Stimulated activated naive CD4-positive, alpha-beta T cell treated with Interleukin-2 at 50 U/mL for 16 hours (primary cell): ENCODE data around the gene ZNF77.
A peak's percentile ranks its signal among the peaks of the same experiment; 100 is the strongest.
"Not testable (repeated sequence)": the region's sequence is repeated elsewhere in the genome, so short reads cannot be mapped to it uniquely, and the experiment has no call there.

Experiments used
- DNase-seq: peaks from one replicate; lab custom pipeline; 2025; lab: John Stamatoyannopoulos, UW

Gene ZNF77

DNA sequence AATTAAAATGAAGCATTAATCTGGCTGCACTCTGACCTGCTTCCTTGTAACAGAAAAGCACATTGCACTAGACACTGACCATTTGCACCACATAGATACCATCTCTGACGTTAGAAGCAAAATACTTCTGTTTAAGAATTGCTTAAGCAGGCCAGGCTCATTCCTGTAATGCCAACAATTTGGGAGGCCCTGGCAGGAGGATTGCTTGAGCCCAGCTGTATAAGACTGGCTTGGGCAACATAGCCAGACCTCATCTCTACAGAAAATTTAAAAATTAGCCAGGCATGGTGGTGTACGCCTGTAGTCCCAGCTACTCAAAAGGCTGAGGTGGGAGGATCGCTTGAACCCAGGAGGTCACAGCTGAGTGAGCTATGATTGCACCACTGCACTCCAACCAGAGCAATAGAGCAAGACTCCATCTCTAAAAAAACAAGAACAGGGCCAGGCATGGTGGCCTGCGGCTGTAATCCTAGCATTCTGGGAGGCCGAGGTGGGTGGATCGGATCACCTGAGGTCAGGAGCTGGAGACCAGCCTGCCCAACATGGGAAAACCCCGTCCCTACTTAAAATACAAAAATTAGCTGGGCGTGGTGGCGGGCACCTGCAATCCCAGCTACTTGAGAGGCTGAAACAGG is 25.5 kb upstream of the ZNF77 start:
- no peak for DNase-seq

- DNase-seq, result no peak
Measured at GRCh38 chr19:2969104-2969504, 24.3 kb upstream of the ZNF77 start.

DNA sequence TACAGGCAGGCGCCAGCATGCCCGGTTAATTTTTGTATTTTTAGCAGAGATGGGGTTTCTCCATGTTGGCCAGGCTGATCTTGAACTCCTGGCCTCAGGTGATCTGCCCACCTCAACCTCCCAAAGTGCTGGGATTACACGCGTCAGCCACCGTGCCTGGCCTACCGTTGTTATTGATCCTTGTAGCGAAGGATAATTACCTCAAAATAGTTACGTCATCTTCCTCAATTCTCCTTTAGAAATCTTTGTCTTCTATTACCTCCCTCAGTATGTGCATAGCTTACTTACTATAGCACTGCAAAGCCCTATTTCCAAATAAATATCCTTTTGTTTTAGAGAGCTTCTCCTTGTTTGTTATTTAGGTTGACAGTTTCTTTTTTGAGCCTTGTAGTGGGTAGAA is 23.2 kb upstream of the ZNF77 start:
- DNase-seq, result no peak

DNA sequence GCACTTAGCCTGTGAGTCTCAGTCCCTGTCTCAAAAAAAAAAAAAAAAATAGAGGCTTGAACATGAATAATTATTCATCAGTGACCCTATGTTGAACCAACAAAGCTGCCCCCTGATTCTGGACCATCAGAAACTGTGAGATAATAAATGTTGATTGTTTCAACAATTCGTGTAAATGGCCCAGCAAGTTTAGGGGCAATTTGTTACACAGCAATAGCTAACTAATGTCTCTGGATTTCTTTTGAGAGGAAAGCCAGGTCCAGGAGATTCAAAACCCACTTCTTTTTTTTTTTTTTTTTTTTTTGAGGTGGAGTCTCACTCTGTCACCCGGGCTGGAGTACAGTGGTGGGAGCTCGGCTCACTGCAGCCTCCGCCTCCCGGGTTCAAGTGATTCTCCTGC is 20.1 kb upstream of the ZNF77 start:
- DNase-seq, result no peak

DNA sequence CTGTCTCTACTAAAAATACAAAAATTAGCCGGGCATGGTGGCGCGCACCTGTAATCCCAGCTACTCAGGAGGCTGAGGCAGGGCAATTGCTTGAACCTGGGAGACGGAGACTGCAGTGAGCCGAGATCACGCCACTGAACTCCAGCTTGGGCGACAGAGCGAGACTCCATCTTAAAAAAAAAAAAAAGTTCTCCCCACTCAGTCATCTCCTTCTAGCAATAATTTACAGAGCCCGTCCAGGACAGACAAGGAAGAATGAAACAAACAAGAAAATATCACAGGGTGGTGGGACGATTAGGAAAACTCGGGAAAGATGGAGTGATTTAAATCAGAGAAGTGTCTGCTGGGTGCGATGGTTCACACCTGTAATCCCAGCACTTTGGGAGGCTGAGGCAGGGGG is 18.9 kb upstream of the ZNF77 start:
- not testable (repeated sequence) for DNase-seq

DNA sequence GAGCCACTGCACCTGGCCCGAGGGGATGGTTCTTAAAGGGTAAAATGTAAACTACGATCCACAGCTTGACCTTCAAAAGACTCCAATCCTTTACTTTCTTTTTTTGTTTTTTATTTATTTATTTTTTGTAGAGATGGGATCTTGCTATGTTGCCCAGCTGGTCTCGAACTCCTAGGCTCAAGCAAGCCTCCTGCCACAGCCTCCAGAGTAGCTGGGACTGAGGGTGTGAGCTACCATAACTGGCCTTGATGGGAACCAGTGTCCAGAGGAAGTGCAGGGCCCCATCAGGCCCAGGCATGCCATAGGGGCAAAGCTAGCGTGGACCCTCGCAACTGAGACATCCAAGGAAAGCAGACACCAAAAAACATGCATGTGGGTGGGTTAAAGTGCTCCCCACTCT is 18.4 kb upstream of the ZNF77 start:
- DNase-seq, result no peak

DNA sequence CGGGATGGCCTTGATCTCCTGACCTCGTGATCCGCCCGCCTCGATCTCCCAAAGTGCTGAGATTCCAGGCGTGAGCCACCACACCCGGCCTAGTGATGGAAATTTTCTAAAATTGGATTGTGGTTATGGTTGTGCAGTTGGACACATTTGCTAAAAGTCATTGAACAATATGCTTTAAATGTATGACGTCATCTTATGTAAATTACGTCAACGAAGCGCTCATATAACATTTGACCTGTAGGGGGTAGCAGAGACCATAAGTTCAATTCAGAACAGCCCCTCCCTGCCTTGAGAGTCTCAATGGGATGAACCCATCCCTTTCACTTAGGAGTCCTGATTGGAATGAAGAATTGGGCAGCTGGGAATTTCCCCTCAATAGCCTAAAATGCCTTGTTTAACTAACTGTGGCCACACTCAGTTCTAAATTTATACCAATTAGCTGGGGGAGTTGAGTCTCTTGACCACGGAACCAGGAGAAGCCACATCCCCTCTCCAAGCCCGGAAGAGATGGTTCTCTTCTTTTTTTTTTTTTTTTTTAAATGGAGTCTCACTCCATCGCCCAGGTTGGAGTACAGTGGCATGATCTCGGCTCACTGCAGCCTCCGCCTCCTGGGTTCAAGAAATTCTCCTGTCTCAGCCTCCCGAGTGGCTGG is 17.4 kb upstream of the ZNF77 start:
- no peak for DNase-seq

DNA sequence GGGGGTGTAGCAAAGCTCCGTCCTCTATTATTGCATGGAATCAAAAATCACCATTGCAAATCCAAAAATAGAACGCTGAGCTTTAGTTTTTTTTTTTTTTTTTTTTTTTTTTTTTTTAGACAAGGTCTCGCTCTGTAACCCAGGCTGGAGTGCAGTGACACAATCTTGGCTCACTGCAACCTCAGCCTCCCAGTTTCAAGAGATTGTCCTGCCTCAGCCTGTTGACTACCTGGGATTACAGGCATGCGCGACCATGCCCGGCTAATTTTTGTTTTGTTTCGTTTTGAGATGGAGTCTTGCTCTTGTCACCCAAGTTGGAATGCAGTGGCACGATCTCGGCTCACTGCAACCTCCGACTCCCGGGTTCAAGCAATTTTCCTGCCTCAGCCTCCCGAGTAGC is 15.3 kb upstream of the ZNF77 start:
- no peak for DNase-seq

- no peak for DNase-seq
Measured at GRCh38 chr19:2957160-2957559, 12.4 kb upstream of the ZNF77 start.

- DNase-seq, result no peak
Measured at GRCh38 chr19:2952953-2953481, 8.2 kb upstream of the ZNF77 start.

DNA sequence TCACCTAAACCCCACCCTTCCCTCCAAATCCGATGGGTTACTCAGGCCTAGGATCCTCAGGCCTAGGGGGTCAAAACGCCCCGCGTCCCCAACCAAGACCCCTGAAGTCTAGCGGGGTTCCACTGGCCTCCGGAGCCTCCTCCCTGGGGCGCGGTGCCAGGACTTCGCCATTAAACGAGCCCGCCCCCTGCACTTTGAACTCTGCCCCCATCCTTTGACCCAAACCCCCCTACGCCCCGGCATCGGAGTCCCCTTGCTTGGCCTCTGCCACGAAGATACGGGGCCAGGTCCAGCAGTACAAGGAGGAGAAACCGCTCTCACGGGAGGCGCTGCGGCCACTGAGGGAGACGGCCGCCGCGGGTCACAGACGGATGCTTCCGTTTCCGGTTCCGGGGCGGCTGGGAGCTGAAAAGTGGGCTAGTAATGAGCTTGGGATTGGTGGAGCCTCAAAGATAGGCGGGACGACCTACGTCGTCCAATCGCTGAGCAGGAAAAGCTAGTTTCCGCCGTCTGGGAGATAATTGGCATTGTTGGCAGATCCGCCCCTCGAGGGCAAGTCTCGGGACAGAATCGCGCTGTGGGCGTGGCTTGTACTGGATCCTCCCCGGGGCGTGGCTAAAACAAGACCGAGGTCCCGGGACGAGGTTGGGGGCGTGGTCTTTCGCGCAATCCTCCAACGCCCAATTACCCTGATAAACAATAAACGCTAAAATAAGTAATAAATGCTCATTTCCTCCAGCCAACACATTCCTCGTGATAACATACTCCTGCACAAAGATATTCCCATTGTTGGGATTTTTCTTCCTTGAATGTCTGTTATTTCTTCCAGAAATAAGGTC is 5.7 kb upstream of the ZNF77 start:
- peak; percentile 99 for DNase-seq

DNA sequence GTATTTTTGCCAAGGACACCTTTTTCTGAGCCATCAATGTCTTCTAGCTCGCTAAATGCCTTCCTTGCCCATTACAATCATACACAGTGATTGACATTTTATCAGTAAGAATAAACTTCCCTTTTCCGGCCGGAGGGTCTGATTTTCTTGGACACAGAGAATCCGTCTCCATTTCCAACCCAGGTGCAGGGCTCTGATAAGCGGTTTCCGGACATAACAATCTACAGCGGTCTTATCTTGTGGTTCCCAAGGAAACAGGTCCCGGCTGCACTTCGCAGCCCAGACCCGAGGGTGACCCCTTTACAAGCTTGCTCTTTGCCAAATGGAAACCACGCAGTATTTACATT is 5.1 kb upstream of the ZNF77 start:
- DNase-seq, result no peak

GRCh38 chr19:2945575-2946184 is 909 bp upstream of the ZNF77 start:
- DNase-seq, result no peak

DNA sequence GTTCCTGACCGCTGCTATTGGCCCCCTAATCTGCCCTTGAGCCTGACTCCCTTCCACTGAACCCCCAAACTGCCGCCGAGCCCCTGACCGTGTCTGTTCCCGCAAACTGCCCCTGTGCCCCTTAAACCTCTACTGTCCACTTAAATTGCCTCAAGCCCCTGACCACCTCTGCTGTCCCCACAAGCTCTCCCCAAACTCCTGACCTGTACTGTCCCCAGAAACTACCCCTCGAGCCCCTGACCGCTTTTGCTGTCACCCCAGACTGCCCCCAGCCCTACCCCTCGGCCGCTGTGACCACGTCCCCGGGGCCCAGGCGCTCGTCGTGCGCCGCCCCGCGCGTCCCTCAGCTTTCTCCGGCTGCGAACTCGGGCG is 382 bp downstream of the ZNF77 start:
- DNase-seq, result no peak

GRCh38 chr19:2942928-2943640 is 1.7 kb downstream of the ZNF77 start:
- no peak for DNase-seq

DNA sequence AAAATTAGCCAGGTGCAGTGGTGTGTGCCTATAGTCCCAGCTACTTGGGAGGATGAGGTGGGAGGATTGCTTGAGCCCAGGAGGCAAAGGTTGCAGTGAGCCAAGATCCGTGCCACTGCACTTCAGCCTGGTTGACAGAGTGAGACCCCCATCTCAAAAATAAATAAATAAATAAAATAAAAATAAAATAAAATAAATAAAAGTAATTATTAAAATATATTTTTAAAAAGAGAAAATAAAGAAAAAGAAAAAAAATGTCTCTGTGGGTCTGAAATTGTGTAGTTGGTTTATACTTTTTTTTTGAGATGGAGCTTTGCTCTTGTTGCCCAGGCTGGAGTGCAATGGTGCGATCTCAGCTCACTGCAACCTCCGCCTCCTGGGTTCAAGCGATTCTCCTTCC is 8.9 kb downstream of the ZNF77 start:
- not testable (repeated sequence) for DNase-seq

GRCh38 chr19:2933490-2933910 is 11.3 kb downstream of the ZNF77 start:
- DNase-seq, result no peak

DNA sequence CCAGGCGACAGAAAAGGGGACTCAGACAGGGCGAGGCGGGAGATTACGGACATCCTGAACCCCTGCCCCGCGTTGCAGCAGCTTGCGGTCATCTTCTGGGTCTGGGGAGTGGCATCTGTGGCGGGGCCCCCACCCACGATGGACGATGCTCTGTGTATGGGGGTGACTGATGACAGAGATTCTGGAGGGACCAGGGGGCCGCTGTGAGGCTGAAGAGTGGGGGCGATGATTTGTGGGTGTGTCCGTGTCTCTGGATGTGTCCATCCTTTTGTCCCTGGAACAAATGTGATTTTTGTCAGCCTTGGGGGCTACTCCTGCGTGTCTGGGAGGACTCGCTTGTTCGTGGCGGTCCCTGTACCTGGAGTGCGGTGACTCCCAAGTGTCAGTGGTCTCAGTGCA is 17.7 kb downstream of the ZNF77 start:
- no peak for DNase-seq

- no peak for DNase-seq
Measured at GRCh38 chr19:2926341-2927031, 18.3 kb downstream of the ZNF77 start.

- DNase-seq, result no peak
Measured at GRCh38 chr19:2923510-2923909, 21.3 kb downstream of the ZNF77 start.

GRCh38 chr19:2922987-2923386 is 21.8 kb downstream of the ZNF77 start:
- DNase-seq, result no peak
